ENCODE results near the gene CDH23. TPM values are rescaled to one million over a fixed set of nuclear protein-coding genes. Genes with fewer than 3 reads are reported as not detected.

CDH23 gene
- total and polyA plus RNA-seq, 10 of the 15 experiments (the other 5 are each of a cell fraction or from before 2014, with no cell fraction given): 0.09 to 0.40 (median 0.15) TPM; not detected in 1

DNA sequence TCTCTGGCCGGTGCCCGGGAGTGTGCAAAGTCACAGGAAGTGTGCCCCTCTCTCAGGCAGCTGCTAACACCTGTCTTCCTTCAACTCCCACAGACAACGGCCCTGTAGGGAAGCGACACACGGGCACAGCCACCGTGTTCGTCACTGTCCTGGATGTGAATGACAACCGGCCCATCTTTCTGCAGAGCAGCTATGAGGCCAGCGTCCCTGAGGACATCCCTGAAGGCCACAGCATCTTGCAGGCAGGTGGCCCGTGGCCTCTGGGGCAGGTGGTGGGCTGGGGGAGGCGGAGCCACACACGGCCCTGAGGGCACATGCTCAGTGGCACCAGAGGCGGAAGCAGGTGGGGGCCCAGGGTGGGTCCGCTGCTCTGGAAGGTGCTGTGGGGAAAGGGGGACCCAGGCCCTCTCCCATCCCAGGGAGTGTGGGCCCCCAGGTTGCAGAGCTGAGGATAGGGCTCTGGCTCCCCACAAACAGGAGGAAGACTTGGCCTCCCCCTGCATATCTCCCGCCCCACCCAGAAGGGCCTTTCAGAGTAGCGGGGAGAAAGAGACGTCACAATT, 315.9 kb downstream of the CDH23 start:
- no peak overlapping the region for H3K4me3 ChIP-seq
- no peak for TF ChIP-seq NFXL1 (IDR thresholded peaks at IDR 0.05; ENCODE audit: borderline replicate concordance)
- TF ChIP-seq, protein P1, sequence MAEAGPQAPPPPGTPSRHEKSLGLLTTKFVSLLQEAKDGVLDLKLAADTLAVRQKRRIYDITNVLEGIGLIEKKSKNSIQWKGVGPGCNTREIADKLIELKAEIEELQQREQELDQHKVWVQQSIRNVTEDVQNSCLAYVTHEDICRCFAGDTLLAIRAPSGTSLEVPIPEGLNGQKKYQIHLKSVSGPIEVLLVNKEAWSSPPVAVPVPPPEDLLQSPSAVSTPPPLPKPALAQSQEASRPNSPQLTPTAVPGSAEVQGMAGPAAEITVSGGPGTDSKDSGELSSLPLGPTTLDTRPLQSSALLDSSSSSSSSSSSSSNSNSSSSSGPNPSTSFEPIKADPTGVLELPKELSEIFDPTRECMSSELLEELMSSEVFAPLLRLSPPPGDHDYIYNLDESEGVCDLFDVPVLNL (IDR thresholded peaks at IDR 0.05; ENCODE audit: low read depth, low read length): no peak
- no peak for TF ChIP-seq ZNF24 (IDR thresholded peaks at IDR 0.05)
- no peak for TF ChIP-seq CHD1 (IDR thresholded peaks at IDR 0.05; ENCODE audit: low read depth, low read length)
- no peak for TF ChIP-seq TBL1XR1 (IDR thresholded peaks at IDR 0.05; ENCODE audit: low read depth, low read length)
- no peaks in the 10 kb centered on the region for H3K79me2 ChIP-seq (ENCODE audit: control insufficient read depth, insufficient read depth, low read length)
- no peak overlapping the region for H2AFZ ChIP-seq (ENCODE audit: control insufficient read depth, low read depth, low read length)
- no peaks in the 10 kb centered on the region for H3K27me3 ChIP-seq (replicated peaks in 1 of 2; ENCODE audit: control insufficient read depth in 2 of 2, insufficient read depth in 2 of 2, low read length in 1 of 2)
- no peaks in the 10 kb centered on the region for H3K36me3 ChIP-seq (ENCODE audit: control insufficient read depth in 2 of 2, insufficient read depth in 2 of 2, low read length in 1 of 2)
- H3K27ac ChIP-seq (ENCODE audit: control insufficient read depth, insufficient read depth): no peak overlapping the region
- WGBS (ENCODE audit: insufficient coverage, insufficient replicate concordance, low lambda C conversion rate, missing lambda C conversion rate): 50% methylated on average over 16 of the region's 17 CpGs
- no peak overlapping the region for H3K9ac ChIP-seq (ENCODE audit: control insufficient read depth, insufficient read depth, low read length)
- intact Hi-C loops (cut with micrococcal nuclease; ENCODE audit: unreplicated experiment) (no loop called here), in situ Hi-C loops (cut with MboI) (no loop called here)
- ATAC-seq: no peak
- ChIA-PET SMC1A (ENCODE audit: uncharacterized antibody, unreplicated experiment) (interaction anchor here (1.8 to 2.2 kb wide), 2 partner anchors 15 to 48 kb away, joined by 4 to 9 read pairs; no protein-coding TSS in a partner anchor), POLR2A (interaction anchor here (1.0 kb wide), 1 partner anchor 60 kb away, joined by 3 read pairs; the partner anchor contains the start of gene VSIR), RAD21 (ENCODE audit: unreplicated experiment) (interaction anchor here (0.7 to 1.4 kb wide), 3 partner anchors 99 to 397 kb away, joined by 3 read pairs; no protein-coding TSS in a partner anchor), CTCF (interaction anchor here (0.8 to 5.3 kb wide), 6 partner anchors 13 to 336 kb away, joined by 3 to 25 read pairs (median 4); no protein-coding TSS in a partner anchor)
- H4K20me1 ChIP-seq (ENCODE audit: control insufficient read depth, insufficient read depth): no peaks in the 10 kb centered on the region
- no peak overlapping the region for H3K4me2 ChIP-seq (ENCODE audit: control insufficient read depth, insufficient read depth)
- BruUV-seq (replicated peaks): no TSS peak
- no peak for DNase-seq (ENCODE audit: low read depth, low spot score)
- no peak for FAIRE-seq
- peaks cover 26% of the 10 kb centered on the region for H3K4me1 ChIP-seq (ENCODE audit: control insufficient read depth, insufficient read depth, low read length)
- H3K9me3 ChIP-seq (replicated peaks; ENCODE audit: control insufficient read depth, insufficient read depth, low read length): no peaks in the 10 kb centered on the region

All from GM12878 (cell line).